ENCODE data around the gene SIRT6. TPM values are rescaled to one million over a fixed set of nuclear protein-coding genes. Genes with fewer than 3 reads are reported as not detected.

The SIRT6 gene
- total and polyA plus RNA-seq, 2 of the 4 experiments (the other 2 are of a cell fraction): 3.9 to 25.3 TPM

DNA sequence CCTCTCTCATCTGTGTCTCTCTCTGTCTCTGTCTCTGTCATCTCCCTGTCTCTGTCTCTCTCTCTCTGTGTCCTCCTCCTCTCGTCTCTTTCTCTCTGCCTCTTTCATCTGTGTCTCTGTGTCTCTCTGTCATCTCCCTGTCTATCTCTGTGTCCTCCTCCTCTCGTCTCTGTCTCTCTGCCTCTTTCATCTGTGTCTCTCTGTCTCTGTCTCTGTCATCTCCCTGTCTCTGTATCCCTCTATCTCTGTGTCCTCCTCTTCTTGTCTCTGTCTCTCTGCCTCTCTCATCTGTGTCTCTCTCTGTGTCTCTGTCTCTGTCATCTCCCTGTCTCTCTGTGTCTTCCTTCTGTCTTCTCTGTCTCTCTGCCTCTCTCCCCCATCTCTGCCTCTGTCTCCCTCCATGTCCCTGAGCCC lies 46.4 kb upstream of the SIRT6 start:
- in situ Hi-C loops (cut with MboI; ENCODE audit: low sequenced_read_pairs): no loop called here

More for the DNA sequence above, 46.4 kb upstream of the SIRT6 start:
- peak overlapping the region; percentile 46; the same call in 1 of the 2 replicates for H2BK120ac ChIP-seq (ENCODE audit: low read depth, low read length)
- no peaks in the 10 kb centered on the region for H3K79me1 ChIP-seq (ENCODE audit: low read depth in 1 of 2, low read length in 2 of 2)
- H4K5ac ChIP-seq (ENCODE audit: low read depth, low read length): peak overlapping the region; percentile 57; the same call in 1 of the 2 replicates
- no peaks in the 10 kb centered on the region for H3K36me3 ChIP-seq (ENCODE audit: control insufficient read depth, insufficient read depth, low read length)
- peak overlapping the region; percentile 85 for H2AFZ ChIP-seq (replicated peaks; ENCODE audit: low read length, poor library complexity)
- no TSS peak for BruUV-seq (replicated peaks)
- H3K23ac ChIP-seq (ENCODE audit: low read depth, low read length): peak overlapping the region; percentile 42; the same call in 1 of the 2 replicates
- H2BK5ac ChIP-seq (ENCODE audit: low read depth, low read length, poor library complexity, severe bottlenecking): no peak overlapping the region
- ChIA-PET CTCF (no interaction called here), POLR2A (ENCODE audit: unreplicated experiment) (no interaction called here)
- no peak overlapping the region for H3K56ac ChIP-seq (ENCODE audit: extremely low read depth, insufficient read depth, low read length)
- H3K9ac ChIP-seq (ENCODE audit: low read depth, low read length): no peak overlapping the region; the same call in 1 of the 2 replicates
- H3K14ac ChIP-seq (replicated peaks; ENCODE audit: low read depth, low read length): 0 out of 2 replicates have a peak overlapping the region, but pooled peaks have one; percentile 10
- peak overlapping the region; percentile 35; the same call in 1 of the 2 replicates for H3K4me2 ChIP-seq (ENCODE audit: low read depth, low read length)
- H3K27me3 ChIP-seq (ENCODE audit: control insufficient read depth, insufficient read depth, low read length): peaks cover 6% of the 10 kb centered on the region
- H3K27ac ChIP-seq (ENCODE audit: insufficient read depth, low read length): no peak overlapping the region
- H3K4me1 ChIP-seq (ENCODE audit: control insufficient read depth, insufficient read depth, low read length): peaks cover 8% of the 10 kb centered on the region; the same call in 1 of the 2 replicates
- ATAC-seq (ENCODE audit: low read depth) (no peak), DNase-seq (no peak)
- no peaks in the 10 kb centered on the region for H4K20me1 ChIP-seq (ENCODE audit: insufficient read depth, low read length)
- H4K8ac ChIP-seq (ENCODE audit: low read depth in 2 of 2, low read length in 2 of 2): peak overlapping the region in 1 of 2 experiments; percentile 46; a peak in 3 of 4 replicates
- no peak overlapping the region for H3K4ac ChIP-seq (ENCODE audit: low read depth, low read length)
- dilution Hi-C loops (cut with HindIII; ENCODE audit: low sequenced_read_pairs, unreplicated experiment) (no loop called here), intact Hi-C loops (cut with micrococcal nuclease) (no loop called here)
- H3K9me3 ChIP-seq (ENCODE audit: control insufficient read depth, insufficient read depth, low read length): no peaks in the 10 kb centered on the region
- no peaks in the 10 kb centered on the region; the same call in 1 of the 2 replicates for H3K9me1 ChIP-seq (ENCODE audit: insufficient read depth, low read length)
- no peak overlapping the region for H3K4me3 ChIP-seq (ENCODE audit: insufficient read depth, low read depth, low read length)
- 0 out of 2 replicates have a peak overlapping the region, but pooled peaks have one; percentile 9 for H2AK5ac ChIP-seq (ENCODE audit: low read depth, low read length)
- H3K18ac ChIP-seq (ENCODE audit: low read depth, low read length): peak overlapping the region; percentile 9; the same call in 1 of the 2 replicates
- TF ChIP-seq, protein P1, sequence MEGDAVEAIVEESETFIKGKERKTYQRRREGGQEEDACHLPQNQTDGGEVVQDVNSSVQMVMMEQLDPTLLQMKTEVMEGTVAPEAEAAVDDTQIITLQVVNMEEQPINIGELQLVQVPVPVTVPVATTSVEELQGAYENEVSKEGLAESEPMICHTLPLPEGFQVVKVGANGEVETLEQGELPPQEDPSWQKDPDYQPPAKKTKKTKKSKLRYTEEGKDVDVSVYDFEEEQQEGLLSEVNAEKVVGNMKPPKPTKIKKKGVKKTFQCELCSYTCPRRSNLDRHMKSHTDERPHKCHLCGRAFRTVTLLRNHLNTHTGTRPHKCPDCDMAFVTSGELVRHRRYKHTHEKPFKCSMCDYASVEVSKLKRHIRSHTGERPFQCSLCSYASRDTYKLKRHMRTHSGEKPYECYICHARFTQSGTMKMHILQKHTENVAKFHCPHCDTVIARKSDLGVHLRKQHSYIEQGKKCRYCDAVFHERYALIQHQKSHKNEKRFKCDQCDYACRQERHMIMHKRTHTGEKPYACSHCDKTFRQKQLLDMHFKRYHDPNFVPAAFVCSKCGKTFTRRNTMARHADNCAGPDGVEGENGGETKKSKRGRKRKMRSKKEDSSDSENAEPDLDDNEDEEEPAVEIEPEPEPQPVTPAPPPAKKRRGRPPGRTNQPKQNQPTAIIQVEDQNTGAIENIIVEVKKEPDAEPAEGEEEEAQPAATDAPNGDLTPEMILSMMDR (conservative IDR thresholded peaks at IDR 0.05; ENCODE audit: low read depth, low read length): no peak
- TF ChIP-seq RCOR1 (IDR thresholded peaks at IDR 0.05; ENCODE audit: insufficient replicate concordance, low read length) (no peak), CHD1 (IDR thresholded peaks at IDR 0.05; ENCODE audit: low read depth, low read length) (no peak), MAZ (IDR thresholded peaks at IDR 0.05; ENCODE audit: borderline replicate concordance, low read depth, low read length) (no peak), NFE2L2 (IDR thresholded peaks at IDR 0.05; ENCODE audit: low read depth, low read length) (no peak), RFX5 (IDR thresholded peaks at IDR 0.05; ENCODE audit: low read depth, low read length) (no peak), POLR2A (IDR thresholded peaks at IDR 0.05; ENCODE audit: low read depth, low read length) (no peak)
- TF ChIP-seq, protein P2, sequence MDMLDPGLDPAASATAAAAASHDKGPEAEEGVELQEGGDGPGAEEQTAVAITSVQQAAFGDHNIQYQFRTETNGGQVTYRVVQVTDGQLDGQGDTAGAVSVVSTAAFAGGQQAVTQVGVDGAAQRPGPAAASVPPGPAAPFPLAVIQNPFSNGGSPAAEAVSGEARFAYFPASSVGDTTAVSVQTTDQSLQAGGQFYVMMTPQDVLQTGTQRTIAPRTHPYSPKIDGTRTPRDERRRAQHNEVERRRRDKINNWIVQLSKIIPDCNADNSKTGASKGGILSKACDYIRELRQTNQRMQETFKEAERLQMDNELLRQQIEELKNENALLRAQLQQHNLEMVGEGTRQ (IDR thresholded peaks at IDR 0.05; ENCODE audit: low read depth, low read length): no peak
- H2BK15ac ChIP-seq (ENCODE audit: low read depth, low read length): no peak overlapping the region
- H4K91ac ChIP-seq (ENCODE audit: insufficient read depth, low read depth, low read length): no peak overlapping the region
- 52% methylated on average over 2 of the region's 2 CpGs; no CpG with 5 or more reads in 1 of the 2 experiments for WGBS, 2 experiments (ENCODE audit: extremely low coverage in 2 of 2, insufficient read length in 1 of 2)
- no peak overlapping the region for H2AK9ac ChIP-seq (replicated peaks; ENCODE audit: low read depth, low read length, poor library complexity)
- H2BK20ac ChIP-seq (ENCODE audit: low read depth, low read length): no peak overlapping the region
